Gastroesophageal sphincter (tissue), 4 donors: ENCODE data around the gene MIA3. TPM values are rescaled to one million over a fixed set of nuclear protein-coding genes. Genes with fewer than 3 reads are reported as not detected.

ENCODE experiments used
- ATAC-seq: fragments of 150-250 bp; one replicate; pipeline ENCODE4 v1.9.1; 2016; ENCODE audit warnings: mild to moderate bottlenecking, moderate library complexity
- H3K27ac ChIP-seq, 4 donors: fragments of 200-600 bp; sonication (generic) in 3 of 4; 1 replicate in 3 of 4; 2 replicates in 1 of 4; pipeline ENCODE4 v1.5.1; 2016 to 2019
- H3K27me3 ChIP-seq: fragments of 200-600 bp; sonication (generic); one replicate; pipeline ENCODE4 v1.5.1; 2019
- H3K36me3 ChIP-seq, 2 donors: fragments of 200-600 bp; sonication (generic); one replicate each; pipeline ENCODE4 v1.5.1; 2019; ENCODE audit warnings: control low read depth in 1 of 2
- H3K4me1 ChIP-seq, 3 donors: fragments of 200-600 bp; sonication (generic); 1 replicate in 2 of 3; 2 replicates in 1 of 3; pipeline ENCODE4 v1.5.1; 2016 to 2019; ENCODE audit warnings: control low read depth in 2 of 3
- H3K4me3 ChIP-seq, 2 donors: fragments of 200-600 bp; sonication (generic); one replicate each; pipeline ENCODE4 v1.5.1; 2019; ENCODE audit warnings: mild to moderate bottlenecking in 1 of 2, moderate library complexity in 1 of 2
- H3K9me3 ChIP-seq, 3 donors: fragments of 200-600 bp; sonication (generic); one replicate each; pipeline ENCODE4 v1.5.1; 2017 to 2019; ENCODE audit warnings: control low read depth in 2 of 3
- EP300 ChIP-seq: sonication (generic); formaldehyde crosslinking; IDR thresholded peaks from one replicate; pipeline ENCODE4 v1.6.1; 2017; ENCODE audit warnings: antibody characterized with exemption, mild to moderate bottlenecking
- POLR2A ChIP-seq, 2 donors: fragments of 450-650 bp; IDR thresholded peaks; one replicate each; pipeline ENCODE4 v1.6.1; 2017; ENCODE audit warnings: antibody characterized with exemption in 2 of 2, mild to moderate bottlenecking in 2 of 2, moderate library complexity in 1 of 2
- POLR2AphosphoS5 ChIP-seq: sonication (generic); formaldehyde crosslinking; IDR thresholded peaks from one replicate; pipeline ENCODE4 v1.6.1; 2017; ENCODE audit warnings: antibody characterized with exemption
- WGBS, 2 donors: methylation state at CpG; one replicate each; pipeline ENCODE4 v1.1.5; 2018; ENCODE audit warnings: low coverage in 1 of 2; 5-methylcytosine and 5-hydroxymethylcytosine counted together
- total RNA-seq, 4 donors: library from RNA; depleted of rRNA; stranded (reverse); fragments of >200 nt; gene quantifications; one replicate each; pipeline ENCODE4 v1.1.0, GENCODE V29; 2016
- TF ChIP-seq, protein P1 (sequence below), 4 experiments: fragments of 200-600 bp in 2 of 4; fragments of 450-650 bp in 2 of 4; sonication (generic) in 1 of 4; IDR thresholded peaks; one replicate each; pipeline ENCODE4 v1.5.1; 2017 to 2019; ENCODE audit warnings: antibody characterized with exemption in 4 of 4, mild to moderate bottlenecking in 2 of 4, moderate library complexity in 2 of 4

Gene MIA3
- total RNA-seq, 4 donors from 2014 or later, result 39.4 to 71.0 (median 48.4) TPM

DNA sequence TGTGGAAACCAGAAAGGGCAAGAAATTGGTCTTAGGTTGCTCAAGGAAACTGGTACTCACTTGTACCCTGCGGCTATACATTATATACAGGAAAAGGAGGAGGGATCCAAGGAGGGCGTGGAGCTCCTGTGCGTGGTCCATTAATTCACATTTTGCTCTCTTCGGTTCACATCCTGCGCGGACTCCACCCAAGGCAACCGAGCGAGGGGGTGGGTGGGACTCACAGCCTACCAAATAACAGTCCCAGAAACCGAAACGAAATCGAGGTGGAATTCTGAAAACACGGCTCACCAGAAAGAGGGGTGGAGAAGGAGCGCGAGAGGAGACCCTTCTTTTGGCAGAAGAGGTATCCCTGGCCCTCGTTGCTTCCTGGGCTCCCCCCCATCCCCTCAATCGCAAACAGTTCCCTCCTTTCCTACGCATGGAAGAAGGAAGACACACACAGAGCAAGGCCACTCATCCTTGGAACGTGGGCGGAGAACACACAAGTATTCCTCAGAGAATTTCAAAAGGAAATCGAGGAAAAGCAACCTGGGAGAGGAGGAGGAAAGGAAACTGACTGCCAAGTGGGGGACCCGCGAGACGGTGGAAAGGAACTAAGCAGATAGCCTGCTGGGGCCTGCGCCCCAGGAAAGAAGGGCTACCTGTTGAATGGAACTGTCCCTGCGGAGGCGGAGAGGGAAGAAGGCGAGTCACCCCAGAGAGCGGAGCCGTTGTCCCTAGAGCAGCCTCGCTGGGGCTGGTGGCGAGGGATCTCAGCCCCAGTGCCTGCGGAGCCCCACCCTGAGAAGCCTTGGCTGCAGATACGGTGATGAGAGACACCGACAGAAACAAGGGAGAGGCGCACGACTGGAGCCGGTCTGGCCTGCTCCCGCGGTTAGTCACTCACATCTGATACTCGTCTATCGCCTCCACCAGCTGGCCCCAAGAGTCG, 93.7 kb downstream of the MIA3 start:
- Histone ChIP-seq H3K9me3 (no peaks in the 10 kb centered on the region), H3K36me3 (peaks cover 0 to 17% of the 10 kb centered on the region in 2 donors), H3K27ac (peak overlapping the region; percentile 94 to 97 (median 97)), H3K27me3 (no peaks in the 10 kb centered on the region), H3K4me3 (peak overlapping the region; percentile 70 to 91), H3K4me1 (peaks cover 0 to 61% (median 17%) of the 10 kb centered on the region in 3 donors)
- WGBS, 2 donors, result 0% methylated on average over 9 to 18 of the region's 42 CpGs
- no peak for TF ChIP-seq POLR2A (IDR thresholded peaks at IDR 0.05)
- no peak for TF ChIP-seq POLR2AphosphoS5
- TF ChIP-seq, protein P1, sequence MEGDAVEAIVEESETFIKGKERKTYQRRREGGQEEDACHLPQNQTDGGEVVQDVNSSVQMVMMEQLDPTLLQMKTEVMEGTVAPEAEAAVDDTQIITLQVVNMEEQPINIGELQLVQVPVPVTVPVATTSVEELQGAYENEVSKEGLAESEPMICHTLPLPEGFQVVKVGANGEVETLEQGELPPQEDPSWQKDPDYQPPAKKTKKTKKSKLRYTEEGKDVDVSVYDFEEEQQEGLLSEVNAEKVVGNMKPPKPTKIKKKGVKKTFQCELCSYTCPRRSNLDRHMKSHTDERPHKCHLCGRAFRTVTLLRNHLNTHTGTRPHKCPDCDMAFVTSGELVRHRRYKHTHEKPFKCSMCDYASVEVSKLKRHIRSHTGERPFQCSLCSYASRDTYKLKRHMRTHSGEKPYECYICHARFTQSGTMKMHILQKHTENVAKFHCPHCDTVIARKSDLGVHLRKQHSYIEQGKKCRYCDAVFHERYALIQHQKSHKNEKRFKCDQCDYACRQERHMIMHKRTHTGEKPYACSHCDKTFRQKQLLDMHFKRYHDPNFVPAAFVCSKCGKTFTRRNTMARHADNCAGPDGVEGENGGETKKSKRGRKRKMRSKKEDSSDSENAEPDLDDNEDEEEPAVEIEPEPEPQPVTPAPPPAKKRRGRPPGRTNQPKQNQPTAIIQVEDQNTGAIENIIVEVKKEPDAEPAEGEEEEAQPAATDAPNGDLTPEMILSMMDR (IDR thresholded peaks at IDR 0.05), result no peak
- no peak for TF ChIP-seq EP300
- peak; percentile 52 for ATAC-seq

DNA sequence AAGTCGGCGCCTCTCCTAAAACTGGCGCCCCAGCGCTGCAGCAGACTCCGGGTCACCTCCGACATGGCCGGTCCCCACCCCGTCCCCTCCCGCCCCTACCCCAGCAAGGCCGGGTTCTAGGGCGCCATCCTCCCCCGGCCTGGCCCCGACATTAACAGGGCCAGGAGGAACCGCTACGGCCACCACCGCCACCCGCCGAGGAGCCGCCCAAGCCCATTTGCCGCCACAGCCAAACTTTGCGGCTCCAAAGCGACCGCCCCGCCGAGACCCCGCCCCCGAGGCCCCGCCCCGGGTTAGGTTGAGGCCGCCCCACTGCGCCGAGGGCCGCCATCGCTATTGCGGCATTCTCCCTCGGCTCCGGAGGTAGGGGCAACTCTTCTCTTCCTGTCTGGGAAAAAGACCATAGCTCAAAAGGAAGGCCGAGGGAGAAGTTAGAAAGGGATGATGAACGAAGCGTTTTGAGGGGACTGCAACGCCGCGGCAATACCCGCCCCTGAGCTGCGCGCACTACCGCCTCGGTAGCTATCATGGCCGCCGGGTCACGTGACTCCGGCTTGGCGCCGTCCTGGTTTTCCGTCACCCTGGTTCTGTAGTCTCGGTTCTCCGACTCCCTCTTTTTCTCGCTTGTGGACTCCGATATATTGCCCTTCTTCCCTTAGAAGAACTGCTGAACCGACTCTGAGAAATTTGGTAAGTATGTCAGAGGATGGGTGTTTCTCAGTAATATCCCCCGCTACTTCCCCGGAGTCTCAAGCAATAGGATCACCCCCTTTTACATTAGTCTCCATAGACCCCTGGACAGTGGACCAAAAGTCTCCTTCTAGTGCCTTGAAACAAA, 94.6 kb downstream of the MIA3 start, which contains the start of the genes AIDA and BROX:
AIDA (minus strand) TSS at position 239 of the 838 bp plus-strand sequence; CDS start at position 65, 174 bp downstream.
BROX (plus strand) TSS at position 312 of the 838 bp plus-strand sequence. CDS start 3,136 bp downstream, outside the sequence.
- Histone ChIP-seq H3K36me3 (peaks cover 0 to 26% of the 10 kb centered on the region in 2 donors), H3K9me3 (no peaks in the 10 kb centered on the region), H3K27ac (peak within 1 kb of the TSS; percentile 94 to 97 (median 97)), H3K27me3 (no peaks in the 10 kb centered on the region), H3K4me3 (peak within 1 kb of the TSS; percentile 70 to 91), H3K4me1 (peaks cover 0 to 61% (median 17%) of the 10 kb centered on the region in 3 donors)
- WGBS, 2 donors, result 0% methylated on average over 1 of the region's 62 CpGs; no CpG with 5 or more reads in 1 of the 2 donors
- peak; percentile 94 for ATAC-seq
- TF ChIP-seq, protein P1 (IDR thresholded peaks at IDR 0.05), result no peak
- TF ChIP-seq POLR2A (IDR thresholded peaks at IDR 0.05), result peak in 1 of 2 donors; percentile 48
- TF ChIP-seq POLR2AphosphoS5, result peak; percentile 50

DNA sequence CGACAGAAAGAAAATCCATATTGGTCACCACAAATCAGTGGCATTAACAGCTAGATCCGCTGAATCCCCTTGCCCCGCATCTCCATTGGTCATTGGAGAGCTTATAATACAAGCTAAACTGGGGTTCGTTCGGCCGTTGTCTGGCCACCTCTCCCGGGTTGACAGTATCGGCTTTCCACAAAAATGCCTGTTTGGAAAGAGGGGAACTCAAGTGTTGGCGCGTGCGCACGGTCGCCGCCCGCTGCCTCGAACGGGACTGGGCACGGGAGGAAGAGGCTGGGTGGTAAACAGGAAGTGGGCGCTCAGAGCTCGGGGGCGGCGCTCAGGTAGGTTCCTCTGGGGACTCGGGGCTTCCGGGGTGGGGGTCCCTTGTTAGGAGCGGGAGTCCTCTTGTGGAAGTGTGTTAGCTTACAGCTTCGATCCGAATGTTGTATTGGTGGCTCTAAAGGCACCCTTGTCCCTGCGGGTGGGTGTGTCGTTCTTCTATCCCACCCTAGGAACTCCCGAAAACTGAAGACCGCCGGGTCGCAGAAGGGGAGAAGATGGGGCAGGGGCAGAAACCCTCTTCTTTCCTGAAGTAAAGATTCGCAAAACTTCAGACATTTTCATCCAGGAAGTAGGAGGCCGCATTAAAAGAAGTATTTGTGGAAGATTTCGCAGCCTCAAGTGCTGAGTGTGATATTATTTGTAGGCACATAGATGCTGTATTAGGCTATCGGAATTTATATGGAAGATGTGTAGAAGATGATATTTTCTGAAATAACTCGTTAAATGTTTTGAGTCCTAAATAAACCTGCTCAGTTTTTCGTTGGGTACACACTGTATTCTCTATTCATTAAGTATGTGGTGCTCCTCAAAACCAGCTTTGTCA, 95.4 kb downstream of the MIA3 start:
- Histone ChIP-seq H3K4me3 (peak overlapping the region; percentile 70 to 91), H3K36me3 (peaks cover 0 to 34% of the 10 kb centered on the region in 2 donors), H3K4me1 (peaks cover 0 to 57% (median 17%) of the 10 kb centered on the region in 3 donors), H3K27ac (peak overlapping the region; percentile 94 to 97 (median 97)), H3K9me3 (no peaks in the 10 kb centered on the region), H3K27me3 (no peaks in the 10 kb centered on the region)
- peak; percentile 87 for ATAC-seq
- WGBS, 2 donors, result 1 to 2% methylated on average over 10 to 14 of the region's 39 CpGs
- TF ChIP-seq, protein P1 (IDR thresholded peaks at IDR 0.05), result peak in 1 of 4 experiments; percentile 19
- TF ChIP-seq POLR2AphosphoS5 (peak; percentile 60), EP300 (no peak), POLR2A (IDR thresholded peaks at IDR 0.05) (peak; percentile 19 to 35)

DNA sequence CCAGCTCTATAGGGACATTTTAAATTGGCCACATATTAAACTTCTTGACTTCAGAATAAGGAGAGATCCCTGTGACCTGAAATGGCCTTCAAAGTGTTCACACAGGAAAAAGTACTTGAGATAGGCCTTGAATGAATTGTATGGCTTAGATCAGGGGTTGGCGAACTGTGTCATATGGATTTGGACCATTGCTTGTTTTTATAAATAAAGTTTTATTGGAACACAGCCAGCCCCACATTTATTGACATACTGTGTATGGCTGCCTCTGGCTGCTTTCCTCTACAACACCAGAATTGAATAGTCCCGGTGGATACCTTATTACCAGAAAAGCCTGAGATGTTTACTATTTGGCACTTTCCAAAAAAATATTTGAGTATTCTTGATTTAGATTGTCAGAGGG, 98.5 kb downstream of the MIA3 start:
- peaks cover 12 to 63% of the 10 kb centered on the region in 2 donors for H3K36me3 ChIP-seq
- no peaks in the 10 kb centered on the region for H3K9me3 ChIP-seq
- 90 to 100% methylated on average over 2 of the region's 2 CpGs for WGBS, 2 donors
- ATAC-seq, result no peak
- no peaks in the 10 kb centered on the region for H3K27me3 ChIP-seq
- peaks cover 0 to 27% (median 0%) of the 10 kb centered on the region in 3 donors for H3K4me1 ChIP-seq
- no peak overlapping the region for H3K27ac ChIP-seq
- no peak for TF ChIP-seq POLR2AphosphoS5
- no peak for TF ChIP-seq EP300
- TF ChIP-seq, protein P1 (IDR thresholded peaks at IDR 0.05), result no peak
- no peak for TF ChIP-seq POLR2A (IDR thresholded peaks at IDR 0.05)
- no peak overlapping the region for H3K4me3 ChIP-seq
